Cerebellar cortex (tissue), 1 donor: ENCODE data around the gene SLC6A7.
"Not testable (repeated sequence)": the region's sequence is repeated elsewhere in the genome, so short reads cannot be mapped to it uniquely, and the experiment has no call there.

Experiments
- DNase-seq: peaks from one replicate; pipeline ENCODE4 v3.0.0-alpha.2; 2015; ENCODE audit warnings: low spot score

Gene SLC6A7

GRCh38 chr5:150241298-150242160 lies 51.7 kb downstream of the SLC6A7 start:
- no peak for DNase-seq

DNA sequence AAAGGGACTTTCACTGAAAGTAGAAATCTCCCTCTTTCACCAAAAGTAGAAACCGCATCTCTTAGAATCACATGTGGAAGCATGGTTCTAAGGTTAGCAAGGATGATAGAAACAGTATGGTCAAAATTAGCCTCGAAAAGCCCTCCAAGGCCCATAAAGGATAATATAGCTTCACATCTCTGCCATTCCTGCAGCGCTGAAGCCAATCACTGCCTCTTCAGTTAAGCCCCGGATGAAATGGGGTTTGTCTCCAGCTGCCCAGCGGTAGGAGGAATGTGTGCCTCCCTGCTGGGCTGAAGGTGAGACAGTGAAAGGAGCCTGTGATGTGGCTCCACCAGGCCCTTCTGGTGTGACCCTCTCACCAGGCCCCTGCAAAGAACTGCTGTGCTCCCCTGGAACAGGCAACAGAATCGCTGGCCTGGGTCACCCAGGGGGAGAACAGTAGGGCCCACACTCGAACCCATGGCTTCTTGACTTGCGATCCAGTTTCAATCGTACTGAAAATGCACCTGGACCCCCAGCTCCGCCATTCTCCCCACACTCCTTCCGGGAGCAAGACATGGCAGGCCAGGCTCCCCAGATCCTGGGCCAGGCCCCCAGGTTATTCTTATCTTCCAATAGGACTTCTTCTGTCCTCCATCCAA lies 52.5 kb downstream of the SLC6A7 start:
- DNase-seq = no peak

GRCh38 chr5:150243590-150243989 lies 53.7 kb downstream of the SLC6A7 start:
- no peak for DNase-seq

DNA sequence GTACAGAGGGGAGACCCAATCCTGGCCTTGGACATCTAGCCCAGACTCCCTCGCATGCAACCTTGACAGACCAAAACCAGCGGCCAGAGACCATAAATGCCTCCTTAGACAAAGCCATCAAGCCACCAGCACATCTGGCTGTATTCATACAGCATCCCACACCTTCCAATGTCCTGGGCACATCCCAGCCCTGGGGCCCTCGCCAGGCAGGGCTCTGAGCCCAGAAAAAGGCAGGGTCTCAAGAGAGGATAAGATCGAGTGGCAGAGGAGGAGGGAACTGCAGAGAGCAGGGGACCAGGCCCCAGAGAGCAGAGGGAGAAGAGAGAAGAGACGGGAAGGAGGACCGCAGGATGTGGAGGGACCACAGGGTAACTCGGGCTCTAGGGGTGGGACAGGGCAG lies 54.3 kb downstream of the SLC6A7 start:
- no peak for DNase-seq

- DNase-seq = no peak
Measured at GRCh38 chr5:150245111-150245789, 55.4 kb downstream of the SLC6A7 start.

GRCh38 chr5:150245808-150246207 lies 55.9 kb downstream of the SLC6A7 start:
- DNase-seq = no peak

DNA sequence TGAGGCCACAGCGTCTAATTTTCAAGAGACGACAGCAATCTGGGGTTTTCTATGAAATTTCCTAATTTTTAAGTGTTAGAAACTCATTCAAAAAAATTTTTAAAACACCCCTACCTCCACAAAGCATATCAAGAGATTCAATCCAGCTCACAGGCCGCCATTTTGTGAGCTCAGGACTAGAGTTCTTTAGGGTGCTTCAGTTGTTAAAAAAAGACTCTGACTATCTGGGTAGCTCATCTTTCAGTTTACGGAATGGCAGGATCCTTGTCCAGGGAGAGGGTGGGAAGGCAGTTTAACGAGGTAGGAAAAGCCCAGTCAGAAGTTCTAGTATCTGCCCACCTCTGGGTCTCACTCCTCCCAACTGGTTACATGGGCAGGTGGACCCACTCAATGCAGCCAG lies 56.6 kb downstream of the SLC6A7 start:
- no peak for DNase-seq

DNA sequence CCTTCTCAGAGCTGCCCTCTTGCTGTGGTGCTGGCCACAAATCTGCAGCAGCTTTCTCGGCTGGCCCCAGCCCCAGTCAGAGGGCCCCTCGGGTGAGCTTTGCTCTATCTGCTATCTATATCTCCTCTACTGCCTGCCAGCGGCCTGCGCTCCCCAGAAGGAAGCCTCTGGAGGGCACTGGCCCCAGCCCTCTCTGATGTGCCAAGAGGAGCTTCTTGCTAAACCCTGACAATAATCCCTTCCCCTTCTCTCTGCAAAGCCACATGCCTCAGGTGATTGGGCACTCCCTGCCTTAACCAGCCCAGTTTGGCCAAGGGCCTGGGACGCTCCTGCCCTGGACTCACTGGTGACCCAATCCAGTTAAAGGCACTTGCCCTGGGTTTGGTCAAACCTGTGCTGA lies 57.0 kb downstream of the SLC6A7 start:
- no peak for DNase-seq

DNA sequence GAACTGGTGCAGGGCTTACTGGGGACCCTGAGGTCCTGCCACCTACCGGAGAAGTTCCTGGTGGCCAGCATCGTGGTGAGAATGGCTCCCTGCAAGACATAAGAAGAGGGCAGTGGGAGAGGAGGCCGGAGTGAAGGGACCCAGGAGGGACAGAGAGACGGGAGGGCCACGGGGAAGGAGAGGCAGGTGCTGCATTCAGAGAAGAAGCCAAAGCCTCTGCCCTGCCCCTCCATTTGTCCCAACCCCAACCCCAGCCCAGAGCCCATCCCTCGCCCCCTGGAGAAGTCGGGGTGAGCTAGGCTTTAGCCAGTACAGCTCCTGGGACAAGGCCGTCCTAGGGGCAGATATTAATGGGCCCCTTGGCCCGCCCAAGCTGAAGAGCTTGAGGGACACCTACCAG lies 57.9 kb downstream of the SLC6A7 start:
- DNase-seq = no peak

DNA sequence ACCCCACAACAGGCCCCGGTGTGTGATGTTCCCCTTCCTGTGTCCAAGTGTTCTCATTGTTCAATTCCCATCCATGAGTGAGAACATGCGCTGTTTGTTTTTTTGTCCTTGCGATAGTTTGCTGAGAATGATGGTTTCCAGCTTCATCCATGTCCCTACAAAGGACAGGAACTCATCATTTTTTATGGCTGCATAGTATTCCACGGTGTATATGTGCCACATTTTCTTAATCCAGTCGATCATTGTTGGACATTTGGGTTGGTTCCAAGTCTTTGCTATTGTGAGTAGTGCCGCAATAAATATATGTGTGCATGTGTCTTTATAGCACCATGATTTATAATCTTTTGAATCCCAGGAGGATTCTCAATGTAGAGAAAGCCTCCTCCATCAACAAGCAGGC lies 58.6 kb downstream of the SLC6A7 start:
- DNase-seq = not testable (repeated sequence)

DNA sequence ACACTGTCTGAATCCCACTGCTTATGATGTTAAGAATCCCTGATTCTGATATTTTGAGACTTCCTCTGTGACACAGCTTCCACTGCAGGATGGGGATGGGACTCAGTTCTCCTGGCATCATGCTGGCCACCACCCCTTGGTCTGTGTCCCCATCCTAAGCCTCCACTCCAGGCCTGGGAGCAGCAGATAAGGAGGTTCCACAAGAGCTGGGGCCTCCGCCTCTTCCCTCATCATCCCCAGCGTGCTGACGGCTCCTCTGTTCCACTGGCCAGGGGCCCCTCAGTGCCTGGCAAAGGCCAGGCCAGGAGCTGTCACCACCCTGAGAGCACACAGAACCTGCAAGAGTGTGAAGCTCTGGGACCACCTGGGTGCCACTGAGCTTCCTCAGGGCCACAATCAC lies 59.1 kb downstream of the SLC6A7 start:
- no peak for DNase-seq

DNA sequence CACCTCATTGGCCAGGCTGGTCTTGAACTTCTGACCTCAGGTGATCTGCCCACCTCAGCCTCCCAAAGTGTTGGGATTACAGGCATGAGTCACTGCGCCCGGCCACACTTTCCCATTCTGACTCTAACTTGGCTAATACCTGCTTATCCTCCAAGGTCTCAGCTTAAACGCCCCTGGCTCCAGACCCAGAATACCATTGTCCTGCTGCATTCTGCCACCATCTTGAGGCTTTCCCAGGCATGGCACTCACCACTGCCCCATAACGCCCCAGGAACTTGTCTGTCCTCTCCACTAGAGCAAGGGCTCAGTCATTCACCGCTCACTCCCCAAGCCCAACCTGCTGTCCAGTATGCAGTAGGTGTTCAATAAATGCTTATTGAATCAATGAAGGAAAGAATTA lies 59.9 kb downstream of the SLC6A7 start:
- no peak for DNase-seq

- no peak for DNase-seq
Measured at GRCh38 chr5:150251504-150251903, 61.6 kb downstream of the SLC6A7 start.

DNA sequence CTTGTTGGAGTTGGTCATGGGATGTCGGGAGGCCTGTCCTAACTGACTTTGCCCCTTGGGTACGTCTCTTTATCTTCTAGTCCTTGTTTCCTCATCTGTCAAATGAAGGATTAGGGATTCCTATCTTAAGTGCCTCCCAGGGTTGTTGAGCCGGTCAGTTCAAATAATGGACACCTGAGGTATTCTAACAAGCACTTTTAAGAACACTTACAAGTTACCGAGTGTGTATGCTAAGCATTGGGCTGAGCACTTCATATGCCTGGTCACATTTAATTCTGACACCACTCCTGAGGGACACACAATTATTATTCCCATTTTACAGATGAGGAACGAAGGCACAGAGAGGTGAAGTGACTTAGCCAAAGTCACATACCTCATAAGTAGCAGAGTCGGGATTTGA lies 62.6 kb downstream of the SLC6A7 start:
- DNase-seq = no peak

GRCh38 chr5:150253416-150254208 lies 63.8 kb downstream of the SLC6A7 start:
- no peak for DNase-seq

DNA sequence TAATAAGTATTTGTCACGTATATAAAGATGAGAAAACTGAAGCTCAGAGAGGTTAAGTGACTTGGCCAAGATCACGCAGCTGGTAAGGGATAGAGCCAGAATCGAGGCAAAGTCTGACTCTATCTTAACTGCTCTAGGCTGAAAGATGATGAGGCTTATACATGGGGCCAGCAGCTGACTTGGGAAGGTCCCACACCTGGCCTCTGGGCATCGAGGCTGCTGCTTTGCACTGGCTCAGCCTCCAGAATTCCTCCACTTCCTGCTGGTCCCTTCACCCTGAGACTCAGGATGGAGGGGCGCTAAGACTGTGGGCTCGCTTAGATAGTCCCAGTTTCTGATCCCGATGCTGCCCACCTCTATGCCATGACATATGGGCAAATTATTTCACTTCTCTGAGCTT lies 64.5 kb downstream of the SLC6A7 start:
- DNase-seq = no peak

DNA sequence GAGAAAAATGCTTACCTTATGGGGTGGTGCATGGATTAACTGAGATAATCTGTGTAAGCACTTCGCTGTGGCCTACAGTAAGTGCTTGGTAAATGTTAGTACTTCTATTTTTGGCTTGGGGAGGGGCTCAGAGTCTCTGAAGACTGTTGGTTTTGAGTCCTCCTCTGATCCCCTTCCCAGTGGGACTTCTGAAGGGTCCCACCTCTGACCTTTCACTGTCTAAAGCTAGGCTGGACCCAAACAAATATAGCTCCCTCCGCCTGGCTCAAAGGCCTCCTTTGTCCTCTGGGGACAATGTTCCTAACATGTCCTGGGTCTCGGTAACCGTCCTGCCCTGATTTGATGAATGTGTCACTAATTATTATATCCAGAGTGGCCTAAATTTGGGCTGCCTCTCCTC lies 64.9 kb downstream of the SLC6A7 start:
- DNase-seq = no peak

DNA sequence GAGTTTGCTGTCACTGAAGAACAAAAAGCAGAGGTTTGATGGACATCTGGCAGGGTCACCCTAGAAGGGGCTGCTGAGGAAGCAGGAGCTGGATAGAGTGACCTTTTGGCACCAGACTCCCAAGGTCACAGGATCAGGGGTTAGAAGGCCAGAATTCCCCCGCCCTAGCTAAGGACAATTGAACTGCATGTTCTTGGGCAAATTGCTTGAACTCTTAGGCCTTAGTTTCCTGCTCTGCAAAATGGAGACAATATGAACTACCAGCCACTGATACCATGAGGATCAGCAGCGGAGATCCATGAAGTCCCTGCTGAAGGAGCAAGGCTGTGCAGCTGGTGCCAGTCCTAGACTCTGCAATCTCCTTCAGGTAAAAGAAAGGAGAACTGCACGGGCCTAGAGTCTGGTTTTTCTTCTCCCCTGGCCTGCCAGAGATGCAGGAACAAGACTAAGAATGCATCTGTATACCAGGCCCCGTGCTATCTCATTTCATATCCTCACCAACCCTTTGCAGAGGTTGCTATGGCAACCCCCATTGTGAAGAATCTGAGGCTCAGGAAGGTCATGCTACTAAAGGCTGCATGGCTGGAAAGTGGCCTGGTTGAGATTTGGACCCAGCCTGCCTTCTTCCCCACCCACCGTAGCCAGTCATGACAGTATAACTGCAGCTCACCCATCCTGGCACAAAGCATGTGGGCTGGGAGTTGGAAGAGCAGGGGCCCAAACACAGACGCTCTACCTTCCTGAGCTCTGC lies 66.0 kb downstream of the SLC6A7 start:
- DNase-seq = peak; percentile 46

DNA sequence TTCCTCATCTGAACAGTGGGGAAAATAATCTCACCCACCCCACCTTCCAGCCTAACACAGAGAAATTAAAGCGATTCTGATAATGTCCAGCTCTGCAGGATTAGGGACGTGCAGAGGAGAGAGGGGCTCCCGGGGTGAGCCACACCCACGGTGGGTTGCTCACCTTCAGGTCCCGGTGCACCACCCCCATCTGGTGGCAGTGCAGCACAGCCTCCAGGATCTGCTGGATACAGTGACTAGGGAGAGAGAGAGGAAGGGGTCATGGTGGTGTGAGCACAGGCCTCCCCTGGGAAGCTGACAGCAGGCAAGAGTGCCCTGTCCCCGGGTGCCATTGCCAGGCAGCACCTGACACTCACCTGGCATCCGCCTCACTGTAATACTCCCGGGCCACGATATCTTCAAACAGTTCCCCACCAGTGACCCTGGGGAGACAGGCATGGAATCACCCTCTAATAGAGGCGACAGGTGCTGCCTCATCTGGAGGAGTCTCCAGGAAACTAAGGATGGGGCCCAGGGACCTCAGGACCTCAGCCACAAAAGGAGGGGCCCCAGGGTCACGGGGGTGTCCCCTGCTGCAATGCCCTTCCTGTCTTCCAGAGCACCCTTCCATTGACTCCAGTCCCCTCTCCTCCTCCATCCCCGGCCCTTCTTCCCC lies 66.7 kb downstream of the SLC6A7 start:
- DNase-seq = peak; percentile 32

GRCh38 chr5:150257424-150257823 lies 67.6 kb downstream of the SLC6A7 start:
- DNase-seq = no peak

- DNase-seq = no peak
Measured at GRCh38 chr5:150258130-150258529, 68.3 kb downstream of the SLC6A7 start.
